SU-DHL-6 (cell line): Measurements from ENCODE around the gene GAS2L2.
A peak's percentile ranks its signal among the peaks of the same experiment; 100 is the strongest.

Experiments used
- H2AFZ ChIP-seq: fragments of 200-600 bp; sonication (generic); 2 replicates; pipeline ENCODE4 v1.6.1; 2014; ENCODE audit warnings: low read depth, mild to moderate bottlenecking, moderate library complexity, mixed read lengths, antibody characterized with exemption, low read length; ENCODE audit not compliant: severe bottlenecking
- H3F3A ChIP-seq: fragments of 200-600 bp; shearing (Covaris generic); 2 replicates; pipeline ENCODE4 v1.6.0; 2016; ENCODE audit warnings: antibody characterized with exemption, mild to moderate bottlenecking; ENCODE audit not compliant: insufficient read depth
- H3K27ac ChIP-seq: fragments of 200-600 bp; sonication (generic); 2 replicates; pipeline ENCODE4 v1.5.1; 2016; ENCODE audit warnings: low read depth, mild to moderate bottlenecking, low read length, moderate library complexity, mixed read lengths
- H3K27me3 ChIP-seq: fragments of 200-600 bp; sonication (generic), shearing (Covaris generic); 2 replicates; pipeline ENCODE4 v1.6.0; 2014; ENCODE audit warnings: mild to moderate bottlenecking, low read length
- H3K36me3 ChIP-seq: fragments of 200-600 bp; sonication (generic); 2 replicates; pipeline ENCODE4 v1.6.1; 2014; ENCODE audit warnings: mild to moderate bottlenecking, low read length, mixed read lengths
- H3K4me2 ChIP-seq: fragments of 300-600, 200-600 bp; shearing (Covaris generic), sonication (generic); 2 replicates; pipeline ENCODE4 v1.6.0; 2014; ENCODE audit warnings: low read length, low read depth, mild to moderate bottlenecking; ENCODE audit not compliant: poor library complexity, severe bottlenecking
- H3K4me3 ChIP-seq: fragments of 200-600 bp; sonication (generic); 2 replicates; pipeline ENCODE4 v1.5.1; 2014; ENCODE audit warnings: antibody characterized with exemption, low read length, mild to moderate bottlenecking, mixed read lengths; ENCODE audit not compliant: insufficient read depth, poor library complexity, severe bottlenecking
- H3K79me2 ChIP-seq: fragments of 200-600 bp; sonication (generic); 2 replicates; pipeline ENCODE4 v1.6.1; 2014; ENCODE audit warnings: mild to moderate bottlenecking, low read length, moderate library complexity; ENCODE audit not compliant: insufficient read depth
- H3K9ac ChIP-seq: fragments of 200-600 bp; sonication (generic); 2 replicates; pipeline ENCODE4 v1.7.0; 2014; ENCODE audit warnings: mild to moderate bottlenecking, low read length
- H3K9me2 ChIP-seq: fragments of 200-600 bp; sonication (generic); replicated peaks from 2 replicates; pipeline ENCODE4 v1.6.1; 2014; ENCODE audit warnings: low read length; ENCODE audit not compliant: insufficient read depth
- H3K9me3 ChIP-seq: fragments of 200-600 bp; sonication (generic); 2 replicates; pipeline ENCODE4 v1.6.1; 2014; ENCODE audit warnings: low read length, mixed read lengths; ENCODE audit not compliant: insufficient read depth
- H4K20me1 ChIP-seq: fragments of 200-600 bp; sonication (generic); 2 replicates; pipeline ENCODE4 v1.6.1; 2014; ENCODE audit warnings: low read depth, mild to moderate bottlenecking, antibody characterized with exemption, low read length, moderate library complexity, mixed read lengths
- CTCF ChIP-seq: fragments of 200-600 bp; sonication (generic); IDR thresholded peaks from one replicate; pipeline ENCODE4 v1.5.1; 2017; ENCODE audit warnings: antibody characterized with exemption, mild to moderate bottlenecking, low read length, moderate library complexity; ENCODE audit not compliant: insufficient read depth, poor library complexity, severe bottlenecking
- EZH2phosphoT487 ChIP-seq: fragments of 200-600 bp; sonication (generic), shearing (Covaris generic); conservative IDR thresholded peaks from 2 replicates; pipeline ENCODE4 v1.6.1; 2018; ENCODE audit warnings: mild to moderate bottlenecking, antibody characterized with exemption, low read length, moderate library complexity, mixed read lengths

The GAS2L2 gene

GRCh38 chr17:35749560-35750412 is 3.3 kb downstream of the GAS2L2 start:
- Histone ChIP-seq H2AFZ (no peak overlapping the region), H3K9ac (no peak overlapping the region)

GRCh38 chr17:35748979-35749378 is 4.1 kb downstream of the GAS2L2 start:
- no peaks in the 10 kb centered on the region for H4K20me1 ChIP-seq

More at GRCh38 chr17:35749560-35750412, 3.3 kb downstream of the GAS2L2 start:
- H3K9me3 ChIP-seq = no peaks in the 10 kb centered on the region
- no peak overlapping the region for H3K27ac ChIP-seq
- no peaks in the 10 kb centered on the region for H3K27me3 ChIP-seq
- no peaks in the 10 kb centered on the region for H4K20me1 ChIP-seq
- no peaks in the 10 kb centered on the region for H3K36me3 ChIP-seq
- H3K79me2 ChIP-seq = no peaks in the 10 kb centered on the region
- no peaks in the 10 kb centered on the region for H3F3A ChIP-seq
- no peaks in the 10 kb centered on the region for H3K9me2 ChIP-seq
- H3K4me2 ChIP-seq = peak overlapping the region; percentile 10
- H3K4me3 ChIP-seq = no peak overlapping the region
- TF ChIP-seq EZH2phosphoT487 = no peak
- no peak for TF ChIP-seq CTCF

GRCh38 chr17:35748341-35748841 is 4.6 kb downstream of the GAS2L2 start:
- H3K9me3 ChIP-seq = no peaks in the 10 kb centered on the region
- no peaks in the 10 kb centered on the region for H4K20me1 ChIP-seq
- no peaks in the 10 kb centered on the region for H3F3A ChIP-seq
- no peak overlapping the region for H3K4me2 ChIP-seq
- no peak overlapping the region for H3K27ac ChIP-seq
- H3K4me3 ChIP-seq = no peak overlapping the region
- no peaks in the 10 kb centered on the region for H3K27me3 ChIP-seq
- no peaks in the 10 kb centered on the region for H3K79me2 ChIP-seq
- H3K9ac ChIP-seq = no peak overlapping the region
- H3K9me2 ChIP-seq = no peaks in the 10 kb centered on the region
- TF ChIP-seq EZH2phosphoT487 (no peak), CTCF (no peak)
- H3K36me3 ChIP-seq = no peaks in the 10 kb centered on the region
- H2AFZ ChIP-seq = no peak overlapping the region

More at GRCh38 chr17:35748979-35749378, 4.1 kb downstream of the GAS2L2 start:
- Histone ChIP-seq H3K9me3 (no peaks in the 10 kb centered on the region), H3K4me2 (no peak overlapping the region), H3K27ac (no peak overlapping the region), H3K9me2 (no peaks in the 10 kb centered on the region), H2AFZ (no peak overlapping the region), H3K9ac (no peak overlapping the region), H3K79me2 (no peaks in the 10 kb centered on the region), H3K4me3 (no peak overlapping the region), H3F3A (no peaks in the 10 kb centered on the region), H3K27me3 (no peaks in the 10 kb centered on the region), H3K36me3 (no peaks in the 10 kb centered on the region)
- TF ChIP-seq EZH2phosphoT487 = no peak
- no peak for TF ChIP-seq CTCF
